HG02759 (cell line): ENCODE measurements around the gene WDFY2.
"Not testable (repeated sequence)": the region's sequence is repeated elsewhere in the genome, so short reads cannot be mapped to it uniquely, and the experiment has no call there.

Experiments
- ATAC-seq: cut with Tn5 transposase; IDR thresholded peaks from one replicate; pipeline ENCODE4 v1.9.1; 2021; ENCODE audit warnings: mild to moderate bottlenecking, moderate library complexity; ENCODE audit not compliant: unreplicated experiment

The WDFY2 gene

DNA sequence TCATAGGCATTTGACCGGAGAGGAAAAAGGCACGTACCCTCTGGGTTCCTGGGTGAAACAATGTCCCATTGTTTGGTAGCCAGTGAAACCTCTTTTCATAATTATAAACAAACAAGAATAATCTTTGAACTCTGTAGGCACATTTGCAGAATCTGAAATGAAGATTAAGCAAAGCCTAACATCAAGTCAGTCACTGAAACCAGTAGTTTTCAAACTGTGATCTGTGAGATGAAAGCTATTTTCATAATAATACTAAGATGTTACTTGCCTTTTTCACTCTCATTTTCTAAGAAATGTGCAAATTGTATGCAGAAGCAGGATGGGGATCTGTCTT is 105.4 kb downstream of the WDFY2 start:
- ATAC-seq, result no peak

- not testable (repeated sequence) for ATAC-seq
Observed at GRCh38 chr13:51695677-51696076, 111.4 kb downstream of the WDFY2 start.

DNA sequence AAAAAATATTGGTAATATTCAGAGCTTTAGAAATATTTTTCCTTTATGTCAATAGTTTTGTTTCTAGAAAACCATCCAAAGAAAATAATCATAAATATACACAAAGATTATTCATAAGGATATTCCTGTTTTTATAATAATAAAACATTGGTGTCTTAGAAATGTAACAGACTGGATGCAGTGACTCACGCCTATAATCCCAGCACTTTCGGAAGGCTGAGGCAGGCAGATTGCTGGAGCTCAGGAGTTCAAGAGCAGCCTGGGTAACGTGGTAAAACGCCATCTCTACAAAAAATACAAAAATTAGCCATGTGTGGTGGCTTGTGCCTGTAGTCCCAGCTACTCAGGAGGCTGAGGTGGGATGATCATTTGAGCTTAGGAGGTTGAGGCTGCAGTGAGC is 112.9 kb downstream of the WDFY2 start:
- no peak for ATAC-seq

- ATAC-seq, result no peak
Observed at GRCh38 chr13:51697855-51698254, 113.6 kb downstream of the WDFY2 start.

DNA sequence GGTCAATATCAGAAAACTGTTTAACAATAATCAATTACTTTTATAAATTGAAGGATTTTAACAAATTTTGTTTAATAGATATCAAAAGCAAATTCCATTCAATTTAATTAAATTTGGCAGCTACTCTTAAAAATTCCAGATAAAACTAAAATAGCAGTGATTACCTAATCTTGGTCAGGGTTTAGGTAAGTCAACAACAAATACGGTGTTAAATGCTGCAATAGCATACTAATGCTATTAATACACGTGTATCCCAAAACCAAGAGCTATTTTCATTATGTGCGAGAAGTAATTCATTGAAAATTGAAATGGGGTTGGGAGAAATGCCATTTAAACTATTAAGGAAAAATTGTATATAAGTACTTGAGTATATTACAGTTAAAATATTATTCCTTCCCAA is 114.1 kb downstream of the WDFY2 start:
- no peak for ATAC-seq

GRCh38 chr13:51704399-51705313 is 120.4 kb downstream of the WDFY2 start:
- ATAC-seq, result no peak

DNA sequence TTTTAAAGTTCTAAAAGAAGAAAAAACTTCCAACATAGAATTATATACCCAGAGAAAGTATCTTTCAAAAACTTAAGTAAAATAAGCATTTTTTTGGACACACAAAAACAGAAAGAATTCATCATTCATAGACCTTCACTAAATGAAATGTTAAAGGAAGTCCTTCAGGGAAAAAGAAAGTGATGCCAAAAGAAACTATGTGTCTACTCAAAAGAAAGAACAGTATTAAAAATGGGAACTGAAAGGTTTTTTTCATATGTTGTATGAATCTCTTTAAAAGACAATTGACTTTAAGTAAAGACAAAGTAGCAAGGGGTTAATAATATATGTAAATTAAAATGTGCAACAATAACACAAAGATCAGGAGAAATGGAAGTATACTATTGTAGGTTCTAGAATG is 123.2 kb downstream of the WDFY2 start:
- ATAC-seq, result no peak

DNA sequence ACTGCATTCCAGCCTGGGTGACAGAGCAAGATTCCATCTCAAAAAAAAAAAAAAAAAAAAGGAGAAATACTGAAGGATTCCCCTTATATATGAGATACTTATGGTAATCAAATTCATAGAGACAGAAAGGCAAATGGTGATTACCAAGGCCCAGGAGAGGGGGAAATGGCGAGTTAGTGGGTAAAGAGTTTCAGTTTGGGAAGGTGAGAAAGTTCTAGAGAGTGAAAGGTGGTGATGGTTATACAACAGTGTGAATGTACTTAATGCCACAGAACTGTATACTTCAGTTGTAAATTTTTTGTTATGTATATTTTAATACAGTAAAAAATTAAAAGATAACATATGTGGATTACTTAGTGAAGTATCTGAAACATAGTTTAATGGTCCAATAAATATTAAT is 129.5 kb downstream of the WDFY2 start:
- no peak for ATAC-seq

DNA sequence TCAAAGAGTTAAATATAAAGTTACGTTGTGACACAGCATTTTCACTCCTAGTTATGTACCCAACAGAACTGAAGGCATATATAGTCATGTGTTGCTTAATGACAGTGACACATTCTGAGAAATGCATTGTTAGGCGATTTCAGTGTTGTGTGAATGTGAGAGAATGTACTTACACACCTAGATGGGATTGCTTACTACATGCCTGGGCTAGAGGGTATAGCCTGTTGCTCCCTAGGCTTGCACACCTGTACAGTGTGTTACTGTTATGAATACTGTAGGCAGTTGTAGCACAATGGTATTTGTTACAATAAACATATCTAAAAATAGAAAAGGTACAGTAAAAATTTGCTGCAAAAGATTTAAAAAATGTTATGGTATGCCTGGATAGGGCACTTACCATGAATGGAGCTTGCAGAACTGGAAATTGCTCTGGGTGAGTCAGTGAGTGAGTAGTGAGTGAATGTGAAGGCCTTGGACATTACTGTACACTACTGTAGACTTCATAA is 130.5 kb downstream of the WDFY2 start:
- ATAC-seq, result peak; percentile 64

- ATAC-seq, result no peak
Observed at GRCh38 chr13:51715613-51716012, 131.4 kb downstream of the WDFY2 start.

- no peak for ATAC-seq
Observed at GRCh38 chr13:51717786-51718398, 133.6 kb downstream of the WDFY2 start.

DNA sequence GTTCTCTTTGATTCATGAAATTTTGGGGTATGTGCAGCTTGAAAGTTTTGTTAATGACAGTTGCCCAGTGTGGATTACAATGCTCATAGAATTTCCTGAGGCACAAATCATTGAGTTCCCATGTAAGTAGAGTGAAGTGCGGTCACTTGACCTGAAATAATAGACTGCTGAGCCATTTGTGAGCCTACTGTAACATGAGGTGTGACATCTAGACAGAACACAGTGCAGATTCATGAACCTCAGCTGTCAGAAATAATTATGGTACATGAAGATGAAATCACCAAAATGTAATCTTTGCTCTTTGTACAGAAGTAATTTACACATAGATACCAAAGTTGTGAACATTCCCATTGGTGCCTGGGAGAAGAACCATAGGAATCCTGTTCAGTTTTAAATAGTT is 135.1 kb downstream of the WDFY2 start:
- no peak for ATAC-seq

GRCh38 chr13:51721496-51721895 is 137.2 kb downstream of the WDFY2 start:
- ATAC-seq, result no peak

DNA sequence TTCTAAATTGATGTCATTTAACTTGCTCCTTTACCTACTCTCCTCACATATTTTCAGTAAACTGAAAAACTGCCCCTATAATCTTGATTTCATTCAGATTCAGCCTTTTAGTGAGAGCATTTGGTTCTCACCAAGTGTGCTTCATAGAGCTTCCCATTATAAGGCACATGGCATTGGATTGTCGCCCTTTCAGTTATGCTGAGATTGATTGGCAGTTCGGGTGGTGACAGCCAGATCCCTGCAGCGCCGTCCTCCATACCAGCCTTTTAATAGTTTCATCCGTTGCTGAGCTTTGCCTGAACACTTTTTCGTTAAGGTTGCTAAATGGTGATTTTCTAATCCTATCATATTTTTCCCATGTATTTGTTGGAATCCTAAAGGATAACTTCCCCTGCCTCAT is 139.3 kb downstream of the WDFY2 start:
- ATAC-seq, result no peak

GRCh38 chr13:51724721-51725120 is 140.5 kb downstream of the WDFY2 start:
- ATAC-seq, result no peak

DNA sequence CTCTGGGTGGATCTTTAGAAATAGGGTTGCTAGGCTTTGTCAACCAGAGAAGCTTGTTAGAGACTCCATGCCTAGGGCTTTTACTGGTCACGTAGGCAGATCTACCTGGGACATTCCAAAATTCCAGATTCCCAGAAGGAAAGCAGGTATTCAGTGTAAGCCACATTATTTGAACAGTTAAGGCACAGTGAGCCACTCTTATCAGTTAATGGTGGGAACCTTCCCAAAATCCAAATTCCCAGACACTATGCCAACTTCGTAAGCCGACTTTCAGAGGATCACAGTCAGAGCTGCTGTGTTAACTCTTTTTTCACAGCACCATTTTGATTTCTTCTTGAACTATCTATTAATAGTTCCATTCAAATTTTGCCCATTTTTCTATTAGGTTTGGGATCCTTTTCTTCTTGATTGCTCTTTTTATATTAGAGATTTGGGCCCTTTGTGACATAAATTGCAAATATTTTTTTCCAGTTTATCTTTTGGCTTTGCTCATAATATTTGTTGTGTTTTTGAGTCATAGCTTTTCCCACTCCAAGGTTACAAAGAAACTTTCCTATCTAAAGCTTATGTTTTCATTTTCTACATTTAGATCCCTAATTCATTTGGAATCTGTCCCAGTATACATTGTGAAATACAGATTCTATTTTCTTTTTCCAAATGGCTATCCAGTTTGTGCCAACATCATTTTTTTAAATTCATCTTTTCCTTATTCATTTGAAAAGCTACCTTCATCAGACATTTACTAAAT is 142.4 kb downstream of the WDFY2 start:
- no peak for ATAC-seq

- no peak for ATAC-seq
Observed at GRCh38 chr13:51727634-51728274, 143.5 kb downstream of the WDFY2 start.

GRCh38 chr13:51728275-51728673 is 144.0 kb downstream of the WDFY2 start:
- no peak for ATAC-seq

GRCh38 chr13:51728972-51729371 is 144.7 kb downstream of the WDFY2 start:
- ATAC-seq, result no peak

GRCh38 chr13:51729866-51730553 is 145.7 kb downstream of the WDFY2 start:
- no peak for ATAC-seq

GRCh38 chr13:51730927-51731326 is 146.7 kb downstream of the WDFY2 start:
- no peak for ATAC-seq
